HG03135 (cell line): Measurements from ENCODE around the gene RECQL.

ENCODE experiments used
- ATAC-seq: cut with Tn5 transposase; IDR thresholded peaks from one replicate; pipeline ENCODE4 v1.9.1; 2021; ENCODE audit warnings: mild to moderate bottlenecking, moderate library complexity; ENCODE audit not compliant: unreplicated experiment

RECQL gene

DNA sequence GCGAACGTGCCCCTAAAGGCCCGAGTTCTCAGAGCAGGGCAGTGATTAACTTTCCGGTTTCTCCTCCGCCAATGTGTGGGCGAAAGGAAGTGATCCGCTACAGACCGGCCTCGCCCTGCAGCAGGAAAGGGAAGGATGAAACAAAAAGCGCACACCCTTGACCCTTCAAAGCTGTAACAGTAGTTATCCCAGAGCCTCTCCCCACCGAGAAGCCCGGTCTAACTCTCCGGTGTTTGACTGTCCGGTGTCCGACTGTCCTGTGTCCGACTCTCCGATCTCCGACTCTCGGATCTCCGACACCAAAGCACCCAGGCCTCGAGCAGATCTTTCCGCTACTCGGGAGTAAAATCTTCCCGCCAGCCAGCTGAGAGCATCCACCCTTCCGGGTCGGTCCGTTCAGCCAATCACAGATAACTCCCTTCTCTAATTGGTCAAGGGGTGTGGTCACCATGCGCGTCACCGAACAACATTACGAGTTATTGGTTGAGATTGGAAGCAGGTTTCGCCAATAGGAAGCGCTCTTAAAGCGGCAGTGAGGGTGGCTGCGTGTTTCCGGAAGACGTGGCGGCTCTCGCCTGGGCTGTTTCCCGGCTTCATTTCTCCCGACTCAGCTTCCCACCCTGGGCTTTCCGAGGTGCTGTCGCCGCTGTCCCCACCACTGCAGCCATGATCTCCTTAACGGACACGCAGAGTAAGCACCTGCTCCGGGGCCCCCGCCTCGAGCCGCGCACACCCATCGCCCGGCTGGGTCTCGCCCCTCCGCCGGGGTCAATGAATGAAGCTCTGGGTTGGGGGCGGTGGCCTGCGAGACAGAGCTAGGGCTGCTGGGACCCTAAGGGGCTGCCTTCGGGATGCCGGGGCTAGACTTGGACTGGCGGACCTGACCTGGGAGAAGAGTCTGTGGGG lies at the start of gene RECQL, which contains the start of gene GOLT1B:
RECQL (minus strand) TSS at position 378 of the 906 bp plus-strand sequence. CDS start 2,065 bp downstream, outside the sequence.
GOLT1B (plus strand) TSS at position 532 of the 906 bp plus-strand sequence; CDS start at position 667, 135 bp downstream.
- peak; percentile 99 for ATAC-seq

DNA sequence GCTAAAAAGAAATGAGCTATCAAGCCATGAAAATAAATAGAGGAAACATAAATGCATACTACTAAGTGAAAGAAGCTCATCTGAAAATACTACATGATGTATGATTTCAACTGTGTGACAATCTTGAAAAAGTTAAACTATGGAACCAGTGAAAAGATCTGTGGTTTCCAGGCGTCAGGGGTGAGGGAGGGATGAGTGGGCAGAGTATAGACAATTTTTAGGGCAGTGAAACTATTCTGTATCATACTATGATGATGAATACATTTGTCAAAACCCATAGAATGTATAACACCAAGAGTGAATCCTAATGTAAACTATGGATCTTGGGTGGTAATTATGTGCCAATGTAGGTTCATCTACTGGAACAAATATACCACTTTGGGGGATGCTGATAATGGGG lies 46.0 kb upstream of the RECQL start:
- ATAC-seq: no peak

DNA sequence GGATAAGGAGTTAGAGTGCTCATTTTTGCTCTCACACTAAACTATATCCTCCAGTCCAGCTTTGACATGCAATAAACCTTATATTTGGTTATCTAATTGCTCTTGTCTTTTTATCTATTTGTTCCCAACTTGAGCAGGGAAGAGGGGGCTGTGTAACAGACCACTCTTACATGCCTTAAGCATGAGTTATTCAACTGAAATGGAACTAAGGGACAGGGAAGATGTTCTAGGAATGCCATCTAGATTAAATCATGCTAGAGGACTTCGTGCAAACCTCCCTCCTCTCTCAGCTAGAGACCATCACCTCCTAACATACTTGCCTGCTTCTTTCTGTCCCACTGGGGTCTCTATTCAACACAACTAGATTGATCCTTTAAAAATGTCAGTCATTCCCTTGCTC lies 45.3 kb upstream of the RECQL start:
- ATAC-seq: no peak

DNA sequence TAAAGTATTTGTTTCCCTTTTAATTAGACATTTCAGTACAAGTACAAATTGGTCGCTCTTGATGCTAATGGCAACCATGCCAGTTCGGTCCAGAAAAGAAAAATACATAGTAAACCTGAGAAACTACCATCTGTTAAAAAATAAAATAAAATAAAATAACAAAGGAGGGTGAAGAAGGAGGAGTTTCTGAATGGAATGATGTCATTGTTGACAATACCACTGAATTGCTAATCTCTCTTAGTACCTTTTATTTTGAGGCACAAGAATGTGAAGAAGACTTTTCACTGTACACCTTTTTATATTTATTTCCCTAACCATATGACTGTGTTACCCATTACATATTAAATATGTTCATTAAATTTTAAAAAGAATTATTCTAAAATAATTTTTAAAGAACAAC lies 44.1 kb upstream of the RECQL start:
- no peak for ATAC-seq

GRCh38 chr12:21543151-21543550 lies 41.7 kb upstream of the RECQL start:
- ATAC-seq: no peak

- ATAC-seq: no peak
These were observed 41.0 kb upstream of the RECQL start for GRCh38 chr12:21542403-21542802.

DNA sequence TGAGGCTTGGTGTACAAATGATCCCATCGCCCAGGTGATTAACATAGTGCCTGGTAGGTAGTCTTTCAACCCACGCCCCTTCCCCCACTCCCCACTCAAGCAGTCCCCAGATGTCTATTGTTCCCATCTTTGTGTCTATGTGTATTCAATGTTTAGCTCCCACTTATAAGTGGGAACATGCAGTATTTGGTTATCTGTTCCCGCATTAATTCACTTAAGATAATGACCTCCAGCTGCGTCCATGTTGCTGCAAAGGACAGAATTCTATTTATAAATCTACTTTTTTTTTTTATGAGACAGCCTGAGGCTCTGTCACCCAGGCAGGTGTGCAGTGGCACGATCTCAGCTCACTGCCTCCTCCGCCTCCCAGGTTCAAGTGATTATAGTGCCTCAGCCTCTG lies 40.3 kb upstream of the RECQL start:
- ATAC-seq: no peak

DNA sequence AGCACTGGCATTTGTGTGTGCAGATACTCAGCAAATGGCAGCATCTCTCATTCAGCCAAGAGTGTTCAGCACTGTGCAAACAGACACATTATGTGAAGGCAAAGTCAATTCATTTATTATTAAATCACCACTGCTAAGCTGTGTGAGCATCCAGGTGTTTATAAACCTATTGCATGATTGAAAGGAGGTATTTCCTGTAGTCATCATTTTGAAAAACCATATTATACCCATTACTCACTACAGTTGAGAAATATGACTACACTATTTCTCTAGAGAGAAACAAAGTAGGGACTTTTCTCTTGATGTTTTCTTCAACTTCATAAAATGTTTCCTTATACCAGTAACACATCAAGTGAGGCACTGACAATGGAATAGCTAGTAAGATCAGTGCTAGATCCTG lies 38.4 kb upstream of the RECQL start:
- ATAC-seq: no peak

GRCh38 chr12:21538061-21538653 lies 36.7 kb upstream of the RECQL start:
- ATAC-seq: no peak

DNA sequence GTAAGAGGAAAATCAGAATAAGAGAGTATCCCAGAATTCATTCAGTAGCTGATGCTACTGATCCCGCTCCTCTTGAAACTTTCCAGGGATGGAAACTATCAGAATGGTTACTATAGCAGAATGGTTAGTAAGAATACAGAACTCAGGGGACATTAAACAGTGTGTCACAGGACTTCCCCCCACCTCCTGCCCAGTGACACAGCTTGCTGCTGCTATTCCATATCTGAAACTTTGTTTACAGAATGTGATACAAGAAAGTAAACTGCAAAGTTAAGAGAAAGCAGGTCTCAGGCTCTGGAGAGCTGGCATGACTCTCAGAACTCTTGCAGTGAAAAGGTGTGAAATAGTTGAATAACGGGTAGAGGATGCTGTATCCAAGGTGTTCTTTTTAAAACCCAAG lies 28.0 kb upstream of the RECQL start:
- no peak for ATAC-seq

- no peak for ATAC-seq
These were observed 27.5 kb upstream of the RECQL start for GRCh38 chr12:21528953-21529352.

DNA sequence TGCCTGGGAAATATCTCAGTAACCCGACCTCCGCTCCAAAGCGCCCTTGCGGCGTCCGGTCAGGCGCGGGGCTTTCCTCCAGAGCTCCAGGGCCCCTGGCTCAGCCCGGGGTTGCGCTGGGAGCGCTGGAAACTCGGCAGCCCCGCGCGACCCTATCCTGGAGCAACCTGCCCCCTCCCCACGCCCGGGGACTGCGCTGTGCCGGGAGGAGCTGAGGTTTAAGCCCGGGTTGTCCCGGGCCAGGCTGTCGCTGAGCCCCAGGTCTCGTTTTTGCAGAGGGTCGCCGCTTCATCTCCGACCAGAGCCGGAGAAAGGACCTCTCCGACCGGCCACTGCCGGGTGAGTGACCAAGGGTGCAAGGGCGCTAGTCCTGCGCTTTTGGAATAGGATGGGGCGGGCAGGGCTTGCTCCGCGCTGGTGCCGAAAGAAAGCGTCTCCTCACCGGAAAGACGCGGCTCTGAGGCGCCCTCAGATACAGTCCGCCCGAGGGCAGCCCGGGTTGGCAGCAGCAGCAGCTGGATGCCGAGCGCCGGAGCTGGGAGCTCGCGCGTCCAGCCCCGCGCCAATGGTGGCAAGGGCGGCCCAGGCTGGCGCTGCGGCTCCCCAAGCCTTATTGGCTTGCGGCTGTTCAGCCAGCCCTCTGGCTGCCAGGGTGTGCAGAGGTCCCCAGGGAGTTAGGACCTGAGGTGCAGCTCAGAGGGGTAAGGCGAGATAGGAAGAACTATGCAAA lies 26.2 kb upstream of the RECQL start:
- peak; percentile 86 for ATAC-seq

DNA sequence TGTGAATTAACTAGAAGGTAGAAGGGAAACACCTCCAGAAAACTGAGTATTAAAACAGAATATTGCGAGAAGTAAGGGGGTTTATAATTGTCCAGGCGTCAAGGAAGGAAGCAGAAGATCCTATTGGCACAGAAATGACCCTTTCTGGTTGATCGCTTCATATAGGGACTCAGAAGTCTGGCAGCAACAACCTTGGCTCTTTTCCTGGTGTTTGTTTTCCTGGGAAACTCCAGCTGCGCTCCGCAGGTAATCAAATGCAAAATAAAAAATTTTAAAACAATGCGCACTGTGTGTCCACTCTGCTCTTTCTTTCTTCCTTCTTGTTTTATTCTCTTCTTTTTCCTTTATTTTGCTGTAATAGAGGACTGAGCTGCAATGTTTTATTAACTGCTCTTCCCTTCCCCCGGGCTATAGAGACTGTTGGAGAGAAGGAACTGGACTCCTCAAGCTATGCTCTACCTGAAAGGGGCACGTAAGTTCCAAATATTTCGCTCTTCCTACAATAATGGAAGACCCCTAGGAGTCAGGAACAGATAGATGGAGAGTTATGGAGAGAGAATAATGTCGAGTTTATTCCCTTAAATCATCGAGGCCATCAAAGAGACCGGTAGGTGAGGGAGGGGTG lies 25.4 kb upstream of the RECQL start:
- no peak for ATAC-seq

- no peak for ATAC-seq
These were observed 24.6 kb upstream of the RECQL start, which contains the start of gene SPX for GRCh38 chr12:21526053-21526452. TSS of gene SPX (plus strand) at chr12:21526296. CDS start at chr12:21526473, 177 bp downstream.

DNA sequence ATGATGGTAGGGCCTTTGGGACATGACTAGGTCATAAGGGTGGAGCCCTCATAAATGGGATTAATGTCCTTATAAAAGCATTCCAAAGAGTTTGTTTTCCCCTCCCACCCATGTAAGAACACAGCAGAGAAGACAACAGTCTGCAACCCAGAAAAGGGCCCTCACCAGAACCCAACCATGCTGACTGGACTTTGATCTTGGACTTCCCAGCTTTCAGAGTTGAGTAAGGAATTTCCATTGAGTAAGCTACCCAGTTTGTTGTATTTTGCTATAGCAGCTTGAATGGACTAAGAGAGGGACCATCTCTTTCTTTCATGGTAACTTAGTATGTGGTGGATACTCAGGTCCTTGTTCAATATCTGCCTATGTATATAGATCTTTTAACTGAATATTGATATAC lies 21.7 kb upstream of the RECQL start:
- ATAC-seq: no peak

DNA sequence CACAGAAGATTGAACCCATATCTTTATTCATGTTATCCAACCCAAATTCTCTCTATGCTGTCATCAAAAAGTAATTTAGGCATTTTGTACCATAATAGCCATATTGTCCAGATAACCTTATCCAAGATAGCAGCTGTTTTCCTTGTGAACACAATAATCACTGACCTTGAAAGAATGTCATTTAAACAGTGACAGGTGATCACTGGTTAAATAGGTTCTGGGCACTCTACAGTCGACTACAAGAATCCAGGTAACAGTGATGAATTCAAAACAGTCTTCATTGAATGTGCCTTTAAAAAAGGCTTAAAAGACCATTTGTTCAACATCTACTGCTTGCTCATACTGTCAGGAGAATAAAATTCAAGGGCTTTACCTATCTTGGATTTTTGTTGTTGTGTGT lies 20.1 kb upstream of the RECQL start:
- no peak for ATAC-seq

- no peak for ATAC-seq
These were observed 17.0 kb upstream of the RECQL start for GRCh38 chr12:21518451-21518850.

- no peak for ATAC-seq
These were observed 14.8 kb upstream of the RECQL start for GRCh38 chr12:21516281-21516680.

DNA sequence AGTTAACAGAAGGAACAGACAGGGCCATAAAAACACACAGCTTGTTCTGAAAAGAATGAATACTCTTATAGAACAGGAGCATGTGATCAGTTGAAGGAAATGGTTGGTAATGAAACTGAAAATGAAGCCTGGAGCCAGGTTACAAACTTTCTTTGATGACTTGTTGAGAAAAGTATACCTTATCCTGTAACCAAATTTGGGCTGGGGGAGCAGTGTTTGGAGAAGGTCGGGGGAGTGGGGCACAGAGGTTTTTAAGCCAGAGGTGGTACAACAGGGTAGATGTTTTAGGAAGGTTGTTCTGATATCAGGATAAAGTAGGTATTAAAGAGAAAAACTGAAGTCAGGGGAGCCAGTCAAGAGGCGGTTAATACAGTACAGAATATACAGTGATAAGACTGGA lies 8.3 kb upstream of the RECQL start:
- ATAC-seq: peak; percentile 93

- ATAC-seq: no peak
These were observed 6.4 kb upstream of the RECQL start for GRCh38 chr12:21507849-21508248.

GRCh38 chr12:21505888-21506287 lies 4.5 kb upstream of the RECQL start:
- no peak for ATAC-seq
